Adrenal gland (tissue), 5 donors: ENCODE results near the gene CEACAM21.

Source experiments
- POLR2A ChIP-seq, 2 donors: fragments of 450-650 bp; IDR thresholded peaks; one replicate each; pipeline ENCODE4 v1.6.1; 2017; ENCODE audit warnings: antibody characterized with exemption in 2 of 2, mild to moderate bottlenecking in 2 of 2, moderate library complexity in 1 of 2
- TF ChIP-seq, protein P1 (sequence below), 6 experiments: fragments of 450-650 bp in 4 of 6; fragments of 200-600 bp in 2 of 6; sonication (generic) in 1 of 6; IDR thresholded peaks; 1 replicate in 5 of 6; 2 replicates in 1 of 6; pipeline versions ENCODE4 v1.5.1 to v1.8.0; 2016 to 2021; ENCODE audit warnings: antibody characterized with exemption in 6 of 6, mild to moderate bottlenecking in 2 of 6, moderate library complexity in 1 of 6
- donor health status: DM: no; HTN: no; CAD: no.

DNA sequence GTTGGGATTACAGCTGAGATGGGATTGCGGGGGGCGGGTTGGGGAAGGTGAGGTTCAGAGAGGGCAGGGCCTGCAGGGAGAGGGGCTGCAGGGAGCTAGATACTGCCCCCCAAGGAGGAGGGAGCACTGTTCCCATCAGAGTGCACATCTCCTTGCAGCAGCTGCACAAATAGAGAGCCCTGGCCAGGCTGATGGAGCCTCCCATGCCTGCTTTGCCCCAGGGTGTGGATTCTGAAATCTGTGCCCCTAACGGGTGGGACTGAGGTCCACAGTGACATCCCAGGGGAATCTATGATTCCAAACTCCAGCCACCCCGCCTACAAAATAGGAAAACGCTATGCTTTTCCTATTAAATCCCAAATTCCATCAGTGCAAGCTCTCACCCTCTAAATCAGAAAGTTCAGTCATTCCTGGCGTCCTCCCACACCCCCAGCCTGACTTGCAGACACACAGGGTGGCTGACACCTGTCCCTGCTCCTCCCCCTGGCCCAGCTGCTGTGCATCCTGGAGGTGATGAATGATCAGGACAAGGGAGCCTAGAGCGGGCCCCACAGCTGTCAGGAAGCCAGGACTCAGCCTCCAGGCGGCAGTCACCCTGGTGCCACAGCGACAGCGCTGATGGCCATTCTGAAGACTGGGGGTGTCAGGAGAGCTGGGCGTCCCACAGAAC, 6.3 kb upstream of the CEACAM21 start:
- no peak for TF ChIP-seq POLR2A (IDR thresholded peaks at IDR 0.05)
- TF ChIP-seq, protein P1, sequence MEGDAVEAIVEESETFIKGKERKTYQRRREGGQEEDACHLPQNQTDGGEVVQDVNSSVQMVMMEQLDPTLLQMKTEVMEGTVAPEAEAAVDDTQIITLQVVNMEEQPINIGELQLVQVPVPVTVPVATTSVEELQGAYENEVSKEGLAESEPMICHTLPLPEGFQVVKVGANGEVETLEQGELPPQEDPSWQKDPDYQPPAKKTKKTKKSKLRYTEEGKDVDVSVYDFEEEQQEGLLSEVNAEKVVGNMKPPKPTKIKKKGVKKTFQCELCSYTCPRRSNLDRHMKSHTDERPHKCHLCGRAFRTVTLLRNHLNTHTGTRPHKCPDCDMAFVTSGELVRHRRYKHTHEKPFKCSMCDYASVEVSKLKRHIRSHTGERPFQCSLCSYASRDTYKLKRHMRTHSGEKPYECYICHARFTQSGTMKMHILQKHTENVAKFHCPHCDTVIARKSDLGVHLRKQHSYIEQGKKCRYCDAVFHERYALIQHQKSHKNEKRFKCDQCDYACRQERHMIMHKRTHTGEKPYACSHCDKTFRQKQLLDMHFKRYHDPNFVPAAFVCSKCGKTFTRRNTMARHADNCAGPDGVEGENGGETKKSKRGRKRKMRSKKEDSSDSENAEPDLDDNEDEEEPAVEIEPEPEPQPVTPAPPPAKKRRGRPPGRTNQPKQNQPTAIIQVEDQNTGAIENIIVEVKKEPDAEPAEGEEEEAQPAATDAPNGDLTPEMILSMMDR (IDR thresholded peaks at IDR 0.05) = no peak
